Measurements from ENCODE around the gene APC2.

Gene APC2

GRCh38 chr19:1489463-1490310, 39.8 kb downstream of the APC2 start:
- Histone ChIP-seq H3K4me3 (ENCODE audit: low read length) (peak overlapping the region; percentile 88), H4K20me1 (ENCODE audit: control insufficient read depth, insufficient read depth, low read depth, low read length) (0 out of 2 replicates have a peak, but pooled peaks cover 3% of the 10 kb centered on the region), H3K27ac (ENCODE audit: low read depth, low read length) (peak overlapping the region; percentile 35; the same call in 1 of the 2 replicates), H3K9me3 (ENCODE audit: control insufficient read depth, insufficient read depth, low read length) (no peaks in the 10 kb centered on the region), H3F3A (ENCODE audit: control insufficient read depth, insufficient read depth) (no peaks in the 10 kb centered on the region), H3K4me1 (ENCODE audit: control insufficient read depth, low read length) (peaks cover 15% of the 10 kb centered on the region), H3K27me3 (ENCODE audit: control insufficient read depth, low read length) (no peaks in the 10 kb centered on the region), H3K4me2 (ENCODE audit: low read length) (peak overlapping the region; percentile 94), H3K9me2 (replicated peaks; ENCODE audit: control insufficient read depth, low read length) (no peaks in the 10 kb centered on the region), H3K36me3 (ENCODE audit: control insufficient read depth, low read length) (no peaks in the 10 kb centered on the region), H3K79me2 (ENCODE audit: control insufficient read depth, low read length) (no peaks in the 10 kb centered on the region)
- TF ChIP-seq CTCF (IDR thresholded peaks at IDR 0.05; ENCODE audit: low read depth, low read length, poor library complexity, severe bottlenecking) (no peak), EZH2phosphoT487 (IDR thresholded peaks at IDR 0.05; ENCODE audit: borderline replicate concordance, low read length) (no peak)

GRCh38 chr19:1490311-1491113, 40.6 kb downstream of the APC2 start, which contains the start of gene PCSK4:
Gene PCSK4 (minus strand): TSS chr19:1490350. CDS start chr19:1490346, 4 bp downstream.
- Histone ChIP-seq H3K4me1 (ENCODE audit: control insufficient read depth, low read length) (peaks cover 15% of the 10 kb centered on the region), H3K9me2 (replicated peaks; ENCODE audit: control insufficient read depth, low read length) (no peaks in the 10 kb centered on the region), H3K27ac (ENCODE audit: low read depth, low read length) (peak within 1 kb of the TSS; percentile 35; the same call in 1 of the 2 replicates), H3K36me3 (ENCODE audit: control insufficient read depth, low read length) (no peaks in the 10 kb centered on the region), H3K79me2 (ENCODE audit: control insufficient read depth, low read length) (no peaks in the 10 kb centered on the region), H3K4me2 (ENCODE audit: low read length) (peak within 1 kb of the TSS; percentile 94), H3K4me3 (ENCODE audit: low read length) (peak within 1 kb of the TSS; percentile 88), H3K9me3 (ENCODE audit: control insufficient read depth, insufficient read depth, low read length) (no peaks in the 10 kb centered on the region), H4K20me1 (ENCODE audit: control insufficient read depth, insufficient read depth, low read depth, low read length) (0 out of 2 replicates have a peak, but pooled peaks cover 3% of the 10 kb centered on the region), H3K27me3 (ENCODE audit: control insufficient read depth, low read length) (no peaks in the 10 kb centered on the region), H3F3A (ENCODE audit: control insufficient read depth, insufficient read depth) (no peaks in the 10 kb centered on the region)
- no peak for TF ChIP-seq EZH2phosphoT487 (IDR thresholded peaks at IDR 0.05; ENCODE audit: borderline replicate concordance, low read length)
- no peak for TF ChIP-seq CTCF (IDR thresholded peaks at IDR 0.05; ENCODE audit: low read depth, low read length, poor library complexity, severe bottlenecking)

GRCh38 chr19:1491114-1491848, 41.4 kb downstream of the APC2 start, which contains the start of gene REEP6:
Gene REEP6 (plus strand): TSS chr19:1491181. CDS start chr19:1491270, 89 bp downstream.
- H3F3A ChIP-seq (ENCODE audit: control insufficient read depth, insufficient read depth), result no peaks in the 10 kb centered on the region

More at GRCh38 chr19:1491114-1491848, 41.4 kb downstream of the APC2 start, which contains the start of gene REEP6:
- no peaks in the 10 kb centered on the region for H3K79me2 ChIP-seq (ENCODE audit: control insufficient read depth, low read length)
- H3K9me2 ChIP-seq (replicated peaks; ENCODE audit: control insufficient read depth, low read length), result no peaks in the 10 kb centered on the region
- no peak for TF ChIP-seq CTCF (IDR thresholded peaks at IDR 0.05; ENCODE audit: low read depth, low read length, poor library complexity, severe bottlenecking)
- no peak for TF ChIP-seq EZH2phosphoT487 (IDR thresholded peaks at IDR 0.05; ENCODE audit: borderline replicate concordance, low read length)
- no peaks in the 10 kb centered on the region for H3K36me3 ChIP-seq (ENCODE audit: control insufficient read depth, low read length)
- H3K4me2 ChIP-seq (ENCODE audit: low read length), result peak within 1 kb of the TSS; percentile 94
- no peaks in the 10 kb centered on the region for H3K27me3 ChIP-seq (ENCODE audit: control insufficient read depth, low read length)
- H3K27ac ChIP-seq (ENCODE audit: low read depth, low read length), result peak within 1 kb of the TSS; percentile 35; the same call in 1 of the 2 replicates
- H3K4me1 ChIP-seq (ENCODE audit: control insufficient read depth, low read length), result peaks cover 15% of the 10 kb centered on the region
- H3K4me3 ChIP-seq (ENCODE audit: low read length), result peak within 1 kb of the TSS; percentile 88
- 0 out of 2 replicates have a peak, but pooled peaks cover 3% of the 10 kb centered on the region for H4K20me1 ChIP-seq (ENCODE audit: control insufficient read depth, insufficient read depth, low read depth, low read length)
- no peaks in the 10 kb centered on the region for H3K9me3 ChIP-seq (ENCODE audit: control insufficient read depth, insufficient read depth, low read length)

Measured in DOHH2 (cell line).